Sigmoid colon (tissue), 7 donors: ENCODE data around the gene ZCCHC24. TPM values are rescaled to one million over a fixed set of nuclear protein-coding genes. Genes with fewer than 3 reads are reported as not detected.

Source experiments
- DNase-seq: peaks from one replicate; pipeline ENCODE4 v3.0.0-alpha.2; 2019
- H3K27ac ChIP-seq, 4 donors: fragments of 200-600 bp; sonication (generic); one replicate each; pipeline ENCODE4 v1.5.1; 2016 to 2019; ENCODE audit warnings: mild to moderate bottlenecking in 1 of 4
- H3K27me3 ChIP-seq, 3 donors: fragments of 200-600 bp; sonication (generic); one replicate each; pipeline ENCODE4 v1.5.1; 2019; ENCODE audit warnings: mild to moderate bottlenecking in 1 of 3
- H3K36me3 ChIP-seq, 4 donors: fragments of 200-600 bp; sonication (generic); one replicate each; pipeline ENCODE4 v1.5.1; 2016 to 2019
- H3K4me1 ChIP-seq, 4 donors: fragments of 200-600 bp; sonication (generic); one replicate each; pipeline ENCODE4 v1.5.1; 2017 to 2019
- H3K4me3 ChIP-seq, 4 donors: fragments of 200-600 bp; sonication (generic); one replicate each; pipeline ENCODE4 v1.5.1; 2017 to 2019; ENCODE audit warnings: mild to moderate bottlenecking in 2 of 4, moderate library complexity in 1 of 4
- H3K9me3 ChIP-seq, 4 donors: fragments of 200-600 bp in 3 of 4; sonication (generic) in 3 of 4; one replicate each; pipeline versions ENCODE4 v1.5.1 to v1.6.1; 2013 to 2019
- EP300 ChIP-seq, 4 donors: sonication (generic); formaldehyde crosslinking; IDR thresholded peaks; one replicate each; pipeline ENCODE4 v1.6.1; 2017; ENCODE audit warnings: antibody characterized with exemption in 4 of 4
- POLR2A ChIP-seq, 2 donors: fragments of 450-650 bp; IDR thresholded peaks; one replicate each; pipeline ENCODE4 v1.6.1; 2016; ENCODE audit warnings: antibody characterized with exemption in 2 of 2, mild to moderate bottlenecking in 2 of 2, moderate library complexity in 2 of 2
- POLR2AphosphoS5 ChIP-seq, 4 donors: sonication (generic); formaldehyde crosslinking; IDR thresholded peaks; one replicate each; pipeline ENCODE4 v1.6.1; 2017; ENCODE audit warnings: antibody characterized with exemption in 4 of 4
- WGBS, 2 donors: extraction: QIAGEN DNeasy Blood & Tissue Kit; methylation state at CpG; one replicate each; pipeline ENCODE4 v1.1.7; 2013; 5-methylcytosine and 5-hydroxymethylcytosine counted together
- intact Hi-C: fragments of 100-400 bp; cut with DNase I; formaldehyde crosslinking; loops from one replicate; pipeline ENCODE4 v1.15.1; 2023
- polyA plus RNA-seq, 3 donors: library from polyadenylated mRNA; stranded (reverse); fragments of 200-250 nt; gene quantifications; one replicate each; pipeline ENCODE4 v1.2.3, GENCODE V29; 2013
- total RNA-seq, 4 donors: library from RNA; depleted of rRNA; stranded (reverse); fragments of >200 nt; gene quantifications; one replicate each; pipeline ENCODE4 v1.1.0, GENCODE V29; 2016
- TF ChIP-seq, protein P1 (sequence below), 4 experiments: fragments of 450-650 bp in 3 of 4; fragments of 200-600 bp in 1 of 4; IDR thresholded peaks; one replicate each; pipeline ENCODE4 v1.5.1; 2016 to 2019; ENCODE audit warnings: antibody characterized with exemption in 4 of 4, mild to moderate bottlenecking in 3 of 4, moderate library complexity in 2 of 4
- donor health status: healthy with polysubstance abuse.
- donor health status: Bipolar disorder and iron deficiency.
- donor health status: healthy.

Gene ZCCHC24
- total and polyA plus RNA-seq, 7 donors = 7.6 to 141 (median 82.6) TPM

DNA sequence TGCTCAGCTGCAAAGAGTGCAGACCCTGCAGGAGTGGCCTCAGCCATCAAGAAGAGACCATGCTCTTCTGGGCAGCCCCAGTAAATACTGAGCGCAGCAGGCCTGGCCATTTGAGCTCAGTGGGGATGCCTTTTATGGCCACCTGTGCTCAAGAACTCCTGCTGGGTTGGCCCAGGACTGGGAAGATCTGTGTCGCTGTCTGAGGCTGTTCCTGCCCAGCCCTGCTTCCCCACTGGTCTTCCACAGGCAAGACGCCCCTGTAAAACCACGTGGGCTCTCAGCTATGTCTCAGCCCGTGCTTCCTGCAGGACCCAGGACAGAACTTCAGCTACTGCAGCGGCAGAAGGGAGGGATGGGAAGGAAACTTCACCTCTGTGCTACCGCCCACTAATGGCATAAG is 108.7 kb downstream of the ZCCHC24 start:
- 81 to 82% methylated on average over 7 of the region's 7 CpGs for WGBS, 2 donors
- DNase-seq = peak; percentile 75
- peak overlapping the region in 3 of 4 donors; percentile 34 to 48 (median 42) for H3K27ac ChIP-seq
- TF ChIP-seq POLR2AphosphoS5 (IDR thresholded peaks at IDR 0.05) = peak in 1 of 4 donors; percentile 12
- TF ChIP-seq EP300 (IDR thresholded peaks at IDR 0.05) = no peak
- TF ChIP-seq, protein P1, sequence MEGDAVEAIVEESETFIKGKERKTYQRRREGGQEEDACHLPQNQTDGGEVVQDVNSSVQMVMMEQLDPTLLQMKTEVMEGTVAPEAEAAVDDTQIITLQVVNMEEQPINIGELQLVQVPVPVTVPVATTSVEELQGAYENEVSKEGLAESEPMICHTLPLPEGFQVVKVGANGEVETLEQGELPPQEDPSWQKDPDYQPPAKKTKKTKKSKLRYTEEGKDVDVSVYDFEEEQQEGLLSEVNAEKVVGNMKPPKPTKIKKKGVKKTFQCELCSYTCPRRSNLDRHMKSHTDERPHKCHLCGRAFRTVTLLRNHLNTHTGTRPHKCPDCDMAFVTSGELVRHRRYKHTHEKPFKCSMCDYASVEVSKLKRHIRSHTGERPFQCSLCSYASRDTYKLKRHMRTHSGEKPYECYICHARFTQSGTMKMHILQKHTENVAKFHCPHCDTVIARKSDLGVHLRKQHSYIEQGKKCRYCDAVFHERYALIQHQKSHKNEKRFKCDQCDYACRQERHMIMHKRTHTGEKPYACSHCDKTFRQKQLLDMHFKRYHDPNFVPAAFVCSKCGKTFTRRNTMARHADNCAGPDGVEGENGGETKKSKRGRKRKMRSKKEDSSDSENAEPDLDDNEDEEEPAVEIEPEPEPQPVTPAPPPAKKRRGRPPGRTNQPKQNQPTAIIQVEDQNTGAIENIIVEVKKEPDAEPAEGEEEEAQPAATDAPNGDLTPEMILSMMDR (IDR thresholded peaks at IDR 0.05) = no peak
- no peak for TF ChIP-seq POLR2A (IDR thresholded peaks at IDR 0.05)
- H3K4me1 ChIP-seq = peaks cover 0 to 21% (median 15%) of the 10 kb centered on the region in 4 donors
- H3K36me3 ChIP-seq = no peaks in the 10 kb centered on the region
- no peak overlapping the region for H3K4me3 ChIP-seq
- intact Hi-C loops = no loop called here
- H3K9me3 ChIP-seq = no peaks in the 10 kb centered on the region
- H3K27me3 ChIP-seq = no peaks in the 10 kb centered on the region

DNA sequence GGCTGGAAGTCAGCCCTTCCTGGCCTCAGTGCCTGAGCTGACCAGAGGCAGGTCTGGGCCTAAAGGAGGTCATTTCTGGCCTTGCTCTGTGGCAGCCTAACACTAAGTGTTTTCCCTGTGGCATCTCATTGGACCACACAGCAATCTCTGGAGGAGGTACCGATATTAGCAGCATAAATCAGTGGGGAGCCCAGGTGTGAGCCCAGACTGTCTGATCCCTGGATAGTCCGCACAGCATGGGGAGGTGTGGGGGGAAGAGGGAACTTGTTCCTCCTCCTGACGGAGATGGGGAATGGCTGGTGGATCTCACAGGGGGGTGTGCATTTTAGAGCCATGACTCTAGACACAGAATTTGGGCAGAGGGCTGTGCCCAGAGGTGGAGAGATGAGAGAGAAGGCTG is 109.1 kb downstream of the ZCCHC24 start:
- intact Hi-C loops = no loop called here
- H3K27ac ChIP-seq = peak overlapping the region in 3 of 4 donors; percentile 34 to 48 (median 42)
- peaks cover 0 to 25% (median 17%) of the 10 kb centered on the region in 4 donors for H3K4me1 ChIP-seq
- DNase-seq = no peak
- no peaks in the 10 kb centered on the region for H3K27me3 ChIP-seq
- TF ChIP-seq POLR2A (IDR thresholded peaks at IDR 0.05) = no peak
- TF ChIP-seq, protein P1 (IDR thresholded peaks at IDR 0.05) = no peak
- TF ChIP-seq EP300 (IDR thresholded peaks at IDR 0.05) = no peak
- no peak for TF ChIP-seq POLR2AphosphoS5 (IDR thresholded peaks at IDR 0.05)
- no peak overlapping the region for H3K4me3 ChIP-seq
- no peaks in the 10 kb centered on the region for H3K36me3 ChIP-seq
- WGBS, 2 donors = 96 to 98% methylated on average over 3 of the region's 3 CpGs
- H3K9me3 ChIP-seq = no peaks in the 10 kb centered on the region

DNA sequence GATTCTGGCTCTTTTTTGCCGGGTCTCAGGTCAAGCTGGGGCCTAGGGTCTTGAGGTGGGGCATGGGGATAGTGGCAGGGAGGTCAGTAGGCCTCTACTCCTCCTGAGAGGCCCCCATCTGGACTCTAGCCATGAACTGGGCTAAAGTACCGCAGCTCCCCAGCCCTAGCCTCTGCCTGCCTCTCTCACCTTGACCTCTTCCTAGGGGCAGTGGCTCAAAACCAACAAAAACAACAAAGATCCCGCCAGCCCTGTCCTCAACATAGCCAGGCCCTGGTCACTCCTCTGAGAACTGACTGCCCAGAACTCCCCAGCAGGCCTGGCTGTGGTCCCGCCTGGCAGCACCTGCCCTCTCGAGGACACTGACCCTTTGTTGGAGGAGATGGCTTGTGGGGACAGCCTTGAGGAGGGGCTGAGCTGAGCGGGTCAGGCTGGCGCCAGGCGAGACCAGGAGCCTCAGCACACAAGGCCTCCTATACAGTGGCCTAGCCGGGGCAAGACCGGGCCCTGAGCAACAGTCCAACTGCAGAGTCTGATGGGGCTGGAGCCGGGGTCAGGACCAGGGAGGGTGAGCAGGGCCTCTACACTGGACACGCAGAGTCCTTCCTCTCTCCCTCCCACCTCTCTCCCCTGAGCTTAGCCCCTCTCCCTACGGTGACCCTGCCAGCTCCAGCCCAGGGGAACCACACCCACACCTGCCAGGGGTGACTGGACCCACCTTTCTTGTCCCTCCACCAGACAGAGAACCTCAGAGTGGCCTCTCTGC is 109.8 kb downstream of the ZCCHC24 start:
- DNase-seq = no peak
- intact Hi-C loops = no loop called here
- 83 to 86% methylated on average over 13 of the region's 13 CpGs for WGBS, 2 donors
- TF ChIP-seq, protein P1 (IDR thresholded peaks at IDR 0.05) = no peak
- TF ChIP-seq EP300 (IDR thresholded peaks at IDR 0.05) (no peak), POLR2AphosphoS5 (IDR thresholded peaks at IDR 0.05) (no peak), POLR2A (IDR thresholded peaks at IDR 0.05) (no peak)
- H3K36me3 ChIP-seq = no peaks in the 10 kb centered on the region
- no peak overlapping the region for H3K4me3 ChIP-seq
- no peaks in the 10 kb centered on the region for H3K9me3 ChIP-seq
- peaks cover 0 to 27% (median 22%) of the 10 kb centered on the region in 4 donors for H3K4me1 ChIP-seq
- H3K27ac ChIP-seq = peak overlapping the region in 3 of 4 donors; percentile 34 to 48 (median 42)
- no peaks in the 10 kb centered on the region for H3K27me3 ChIP-seq

DNA sequence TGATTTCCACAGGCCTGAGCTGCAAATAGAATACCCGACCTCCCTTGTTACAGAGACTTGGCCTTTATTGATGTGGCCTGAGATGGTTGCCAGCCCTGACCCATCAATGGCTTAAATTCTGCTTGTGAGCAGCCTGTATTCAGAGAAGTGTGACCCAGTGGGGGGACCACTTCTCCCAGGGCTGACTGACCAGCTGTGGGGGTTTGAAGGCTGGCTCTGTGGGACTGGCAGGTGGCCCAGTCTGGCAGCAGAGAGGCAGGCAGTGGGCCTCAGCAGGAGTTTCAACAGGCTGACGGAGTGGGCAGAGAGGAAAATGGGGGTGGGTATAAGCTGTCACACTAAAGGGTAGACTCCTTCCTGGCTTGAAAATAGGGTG is 110.3 kb downstream of the ZCCHC24 start:
- Histone ChIP-seq H3K9me3 (no peaks in the 10 kb centered on the region), H3K27ac (peak overlapping the region in 2 of 4 donors; percentile 42 to 48), H3K36me3 (no peaks in the 10 kb centered on the region), H3K27me3 (no peaks in the 10 kb centered on the region), H3K4me3 (no peak overlapping the region), H3K4me1 (peaks cover 0 to 33% (median 27%) of the 10 kb centered on the region in 4 donors)
- intact Hi-C loops = no loop called here
- WGBS, 2 donors = 86 to 93% methylated on average over 2 of the region's 2 CpGs
- no peak for DNase-seq
- no peak for TF ChIP-seq POLR2AphosphoS5 (IDR thresholded peaks at IDR 0.05)
- no peak for TF ChIP-seq POLR2A (IDR thresholded peaks at IDR 0.05)
- TF ChIP-seq, protein P1 (IDR thresholded peaks at IDR 0.05) = no peak
- TF ChIP-seq EP300 (IDR thresholded peaks at IDR 0.05) = no peak
